Measurements from ENCODE around the gene MSH2.

The MSH2 gene

GRCh38 chr2:47509821-47510385, 106.9 kb downstream of the MSH2 start:
- no peak for TF ChIP-seq CTCF (IDR thresholded peaks at IDR 0.05; ENCODE audit: low read depth, low read length, missing control alignments)
- DNase-seq (ENCODE audit: low read depth), result no peak
- no peak overlapping the region for H3K4me3 ChIP-seq (ENCODE audit: low read depth, low read length)

- DNase-seq (ENCODE audit: low read depth), result no peak
- TF ChIP-seq CTCF (IDR thresholded peaks at IDR 0.05; ENCODE audit: low read depth, low read length, missing control alignments), result peak; percentile 31
- no peak overlapping the region for H3K4me3 ChIP-seq (ENCODE audit: low read depth, low read length)
Measured at GRCh38 chr2:47510745-47511144, 107.8 kb downstream of the MSH2 start.

- TF ChIP-seq CTCF (IDR thresholded peaks at IDR 0.05; ENCODE audit: low read depth, low read length, missing control alignments), result no peak
- DNase-seq (ENCODE audit: low read depth), result no peak
- no peak overlapping the region for H3K4me3 ChIP-seq (ENCODE audit: low read depth, low read length)
Measured at GRCh38 chr2:47512581-47513083, 109.7 kb downstream of the MSH2 start.

- no peak overlapping the region for H3K4me3 ChIP-seq (ENCODE audit: low read depth, low read length)
- no peak for DNase-seq (ENCODE audit: low read depth)
- no peak for TF ChIP-seq CTCF (IDR thresholded peaks at IDR 0.05; ENCODE audit: low read depth, low read length, missing control alignments)
Measured at GRCh38 chr2:47513981-47514520, 111.1 kb downstream of the MSH2 start.

GRCh38 chr2:47516360-47517104, 113.6 kb downstream of the MSH2 start:
- DNase-seq (ENCODE audit: low read depth), result no peak
- no peak overlapping the region for H3K4me3 ChIP-seq (ENCODE audit: low read depth, low read length)
- no peak for TF ChIP-seq CTCF (IDR thresholded peaks at IDR 0.05; ENCODE audit: low read depth, low read length, missing control alignments)

- no peak for TF ChIP-seq CTCF (IDR thresholded peaks at IDR 0.05; ENCODE audit: low read depth, low read length, missing control alignments)
Measured at GRCh38 chr2:47518497-47519146, 115.7 kb downstream of the MSH2 start.

More at GRCh38 chr2:47518497-47519146, 115.7 kb downstream of the MSH2 start:
- no peak overlapping the region for H3K4me3 ChIP-seq (ENCODE audit: low read depth, low read length)
- no peak for DNase-seq (ENCODE audit: low read depth)

Measured in GM12864 (cell line).